ENCODE results near the gene ENG. TPM values are rescaled to one million over a fixed set of nuclear protein-coding genes. Genes with fewer than 3 reads are reported as not detected.

ENG gene
- total and polyA plus RNA-seq, 2 of the 8 experiments (the other 6 are each of a cell fraction or from before 2014, with no cell fraction given), result 1.8 to 4.4 TPM

DNA sequence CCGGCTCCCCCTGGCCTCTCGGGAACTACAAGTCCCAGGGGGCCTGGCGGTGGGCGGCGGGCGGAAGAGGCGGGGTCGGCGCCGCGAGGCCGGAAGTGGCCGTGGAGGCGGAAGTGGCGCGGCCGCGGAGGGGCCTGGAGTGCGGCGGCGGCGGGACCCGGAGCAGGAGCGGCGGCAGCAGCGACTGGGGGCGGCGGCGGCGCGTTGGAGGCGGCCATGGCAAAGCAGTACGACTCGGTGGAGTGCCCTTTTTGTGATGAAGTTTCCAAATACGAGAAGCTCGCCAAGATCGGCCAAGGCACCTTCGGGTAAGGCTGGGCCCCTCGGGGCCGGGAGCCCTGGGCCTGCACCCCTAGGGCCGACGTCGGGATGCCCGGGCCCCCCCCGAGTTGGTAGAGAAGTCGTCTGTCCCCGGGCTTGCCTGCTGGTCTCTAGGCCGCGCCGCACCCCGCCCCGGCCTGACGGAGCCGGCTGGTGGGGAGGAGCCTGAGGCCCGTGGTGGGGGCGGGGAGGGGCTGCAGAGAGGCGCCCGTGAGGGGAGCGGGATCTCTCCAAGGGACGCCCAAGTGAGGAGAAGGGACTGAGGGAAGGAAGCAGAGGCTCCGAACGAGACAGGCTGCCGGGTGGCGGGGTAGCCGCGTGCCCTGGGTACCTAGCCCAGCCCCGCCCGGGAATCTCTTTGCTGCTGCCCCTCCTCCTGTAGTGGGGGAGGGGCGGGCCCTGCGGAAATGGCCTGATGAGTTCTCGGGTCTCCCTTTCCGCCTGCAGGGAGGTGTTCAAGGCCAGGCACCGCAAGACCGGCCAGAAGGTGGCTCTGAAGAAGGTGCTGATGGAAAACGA lies 68.3 kb downstream of the ENG start, which contains the start of gene CDK9:
Gene CDK9, plus strand, starts transcription at position 102 of the 840 bp plus-strand sequence. Its CDS starts 115 bp downstream, at position 217.
- peaks cover 10% of the 10 kb centered on the region for H3K79me1 ChIP-seq (ENCODE audit: low read depth, low read length)
- no peak within 1 kb of the TSS for H3K23ac ChIP-seq (ENCODE audit: insufficient read length)
- H3K4me1 ChIP-seq (replicated peaks in 1 of 4; ENCODE audit: control insufficient read depth in 3 of 4, insufficient read depth in 4 of 4, low read length in 3 of 4), result peaks cover 0 to 4% (median 2%) of the 10 kb centered on the region in 4 experiments; a peak in 3 of 7 replicates
- peaks cover 29 to 40% (median 39%) of the 10 kb centered on the region in 4 experiments for H3K36me3 ChIP-seq (ENCODE audit: control insufficient read depth in 2 of 4, insufficient read depth in 4 of 4, low read length in 3 of 4)
- H4K8ac ChIP-seq (ENCODE audit: extremely low read depth, insufficient read depth, low read length), result peak within 1 kb of the TSS; percentile 96
- no peak within 1 kb of the TSS for H2BK120ac ChIP-seq (replicated peaks; ENCODE audit: low read depth, low read length)
- peak within 1 kb of the TSS; percentile 84 for H4K5ac ChIP-seq (ENCODE audit: insufficient read length, low read depth, low read length)
- no peak within 1 kb of the TSS for H2AFZ ChIP-seq (ENCODE audit: low read length)
- H3K18ac ChIP-seq (ENCODE audit: extremely low read depth, low read length), result peak within 1 kb of the TSS; percentile 90
- no peak for FAIRE-seq
- H2BK5ac ChIP-seq (ENCODE audit: low read depth, low read length), result peak within 1 kb of the TSS; percentile 60
- H2BK15ac ChIP-seq (ENCODE audit: low read length), result no peak within 1 kb of the TSS
- peak within 1 kb of the TSS; percentile 71 to 100 (median 92) for H3K4me3 ChIP-seq (ENCODE audit: extremely low read depth in 1 of 4, insufficient read depth in 2 of 4, low read depth in 3 of 4, low read length in 4 of 4)
- no peaks in the 10 kb centered on the region for H3K23me2 ChIP-seq (ENCODE audit: low read depth, low read length)
- no peak within 1 kb of the TSS for H2BK20ac ChIP-seq (ENCODE audit: low read length)
- no peak within 1 kb of the TSS for H3K4ac ChIP-seq (replicated peaks; ENCODE audit: insufficient read length, low read depth, low read length)
- no peak within 1 kb of the TSS for H2AK5ac ChIP-seq (ENCODE audit: low read depth, low read length)
- H3K9me3 ChIP-seq (ENCODE audit: insufficient read depth in 2 of 2, low read depth in 1 of 2, low read length in 1 of 2), result no peaks in the 10 kb centered on the region
- peak within 1 kb of the TSS; percentile 70 for H3K56ac ChIP-seq (replicated peaks; ENCODE audit: insufficient read length, low read depth, low read length)
- H4K91ac ChIP-seq (replicated peaks; ENCODE audit: insufficient read length, low read length), result no peak within 1 kb of the TSS
- peaks cover 23 to 27% of the 10 kb centered on the region in 2 experiments for H4K20me1 ChIP-seq (replicated peaks in 1 of 2; ENCODE audit: control insufficient read depth in 1 of 2, insufficient read depth in 2 of 2, low read length in 2 of 2)
- H3K9ac ChIP-seq (replicated peaks in 1 of 4; ENCODE audit: extremely low read depth in 1 of 4, low read depth in 3 of 4, low read length in 3 of 4), result peak within 1 kb of the TSS; percentile 72 to 84 (median 78); a peak in 6 of 7 replicates
- no peaks in the 10 kb centered on the region for H3K27me3 ChIP-seq (replicated peaks in 1 of 4; ENCODE audit: control insufficient read depth in 3 of 4, extremely low read depth in 1 of 4, insufficient read depth in 3 of 4, low read length in 3 of 4)
- H3K14ac ChIP-seq (ENCODE audit: insufficient read length), result no peak within 1 kb of the TSS
- WGBS, 2 experiments (ENCODE audit: extremely low coverage in 1 of 2, insufficient coverage in 1 of 2, insufficient read length in 1 of 2, insufficient replicate concordance in 2 of 2, low coverage in 1 of 2, low lambda C conversion rate in 2 of 2, missing lambda C conversion rate in 1 of 2), result 2% methylated on average over 45 of the region's 75 CpGs; no CpG with 5 or more reads in 1 of the 2 experiments
- peak in 1 of 2 experiments; percentile 93 for DNase-seq (ENCODE audit: low read depth in 1 of 2, low spot score in 2 of 2)
- H2BK12ac ChIP-seq (ENCODE audit: low read depth, low read length), result no peak within 1 kb of the TSS
- H3K27ac ChIP-seq (ENCODE audit: low read depth, low read length), result peak within 1 kb of the TSS; percentile 76; the same call in 1 of the 2 replicates
- H3K79me2 ChIP-seq (ENCODE audit: control insufficient read depth in 1 of 2, insufficient read depth in 2 of 2, low read length in 2 of 2), result peaks cover 3 to 37% of the 10 kb centered on the region in 2 experiments; a peak in 2 of 4 replicates
- CTCF ChIA-PET (ENCODE audit: partially characterized antibody), result interaction anchor here (0.9 to 16.2 kb wide), 13 partner anchors 10 to 83 kb away, joined by 3 to 227 read pairs (median 5); partner anchors contain the start of genes FPGS and TOR2A
- peak within 1 kb of the TSS; percentile 46 to 66 for H3K4me2 ChIP-seq (ENCODE audit: insufficient read depth in 1 of 2, low read depth in 2 of 2, low read length in 2 of 2)
- POLR2A ChIA-PET (ENCODE audit: partially characterized antibody), result interaction anchor here (0.6 to 10.2 kb wide), 19 partner anchors 8 to 370 kb away, joined by 3 to 140 read pairs (median 4); partner anchors contain the start of gene FPGS
- TF ChIP-seq, protein P1, sequence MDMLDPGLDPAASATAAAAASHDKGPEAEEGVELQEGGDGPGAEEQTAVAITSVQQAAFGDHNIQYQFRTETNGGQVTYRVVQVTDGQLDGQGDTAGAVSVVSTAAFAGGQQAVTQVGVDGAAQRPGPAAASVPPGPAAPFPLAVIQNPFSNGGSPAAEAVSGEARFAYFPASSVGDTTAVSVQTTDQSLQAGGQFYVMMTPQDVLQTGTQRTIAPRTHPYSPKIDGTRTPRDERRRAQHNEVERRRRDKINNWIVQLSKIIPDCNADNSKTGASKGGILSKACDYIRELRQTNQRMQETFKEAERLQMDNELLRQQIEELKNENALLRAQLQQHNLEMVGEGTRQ (IDR thresholded peaks at IDR 0.05; ENCODE audit: low read length), result no peak
- TF ChIP-seq KDM4A (IDR thresholded peaks at IDR 0.05; ENCODE audit: low read depth, low read length, severe bottlenecking) (no peak), SIRT6 (IDR thresholded peaks at IDR 0.05; ENCODE audit: low read length) (no peak), KDM5A (IDR thresholded peaks at IDR 0.05; ENCODE audit: low read length) (no peak), EP300 (IDR thresholded peaks at IDR 0.05; ENCODE audit: borderline replicate concordance in 1 of 2, low read depth in 2 of 2, low read length in 2 of 2) (no peak), SIX5 (IDR thresholded peaks at IDR 0.05; ENCODE audit: low read depth, low read length) (peak; percentile 47; the same call in 1 of the 2 replicates), FOSL1 (IDR thresholded peaks at IDR 0.05; ENCODE audit: insufficient read depth, low read depth, low read length) (0 out of 2 replicates have a peak, but pooled peaks have one; percentile 14), HDAC6 (IDR thresholded peaks at IDR 0.05; ENCODE audit: low read depth, low read length) (no peak)
- TF ChIP-seq, protein P2, sequence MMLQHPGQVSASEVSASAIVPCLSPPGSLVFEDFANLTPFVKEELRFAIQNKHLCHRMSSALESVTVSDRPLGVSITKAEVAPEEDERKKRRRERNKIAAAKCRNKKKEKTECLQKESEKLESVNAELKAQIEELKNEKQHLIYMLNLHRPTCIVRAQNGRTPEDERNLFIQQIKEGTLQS (IDR thresholded peaks at IDR 0.05; ENCODE audit: insufficient read depth, low read depth, low read length), result no peak
